WTC11 (cell line): ENCODE results near the gene SSR1.

ENCODE experiments used
- CTCF ChIP-seq: fragments of 200-600 bp; IDR thresholded peaks from 2 replicates; pipeline ENCODE4 v1.8.0; 2022; ENCODE audit warnings: antibody characterized with exemption
- FOXK1 ChIP-seq: sonication (generic); formaldehyde crosslinking; IDR thresholded peaks from 2 replicates; pipeline ENCODE4 v1.8.0; 2022; ENCODE audit warnings: mild to moderate bottlenecking, moderate library complexity, missing genetic modification reagents
- JUN ChIP-seq: sonication (generic); formaldehyde crosslinking; IDR thresholded peaks from 2 replicates; pipeline ENCODE4 v1.8.0; 2023; ENCODE audit warnings: mild to moderate bottlenecking, missing genetic modification reagents
- SMAD3 ChIP-seq: sonication (generic); formaldehyde crosslinking; IDR thresholded peaks from 2 replicates; pipeline ENCODE4 v1.8.0; 2022; ENCODE audit warnings: missing genetic modification reagents, mild to moderate bottlenecking, borderline replicate concordance
- TF ChIP-seq, protein P1 (sequence below): sonication (generic); formaldehyde crosslinking; IDR thresholded peaks from 2 replicates; pipeline ENCODE4 v1.8.0; 2022; ENCODE audit warnings: mild to moderate bottlenecking, missing genetic modification reagents

DNA sequence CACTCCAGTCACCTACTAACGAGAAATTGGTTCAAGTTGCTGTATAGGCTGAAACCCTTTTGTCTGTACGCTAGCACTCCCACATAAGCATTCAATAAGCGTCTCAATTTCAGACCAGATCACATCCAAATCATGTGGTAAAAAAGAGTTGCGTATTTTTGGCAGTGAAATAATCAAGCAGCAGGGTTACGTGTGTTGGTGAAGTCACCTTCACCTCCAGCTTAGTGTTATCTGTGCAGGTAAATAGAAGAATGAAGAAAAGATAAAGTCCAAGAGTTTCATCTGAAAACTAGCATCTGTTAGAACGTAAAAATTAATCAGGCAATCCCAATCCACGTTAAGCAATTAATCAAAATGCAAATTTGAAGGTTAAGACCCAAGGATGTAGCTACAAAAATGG is 11.3 kb downstream of the SSR1 start:
- TF ChIP-seq JUN (CRISPR knock-in tag) (no peak), CTCF (no peak), SMAD3 (no peak), FOXK1 (no peak)
- TF ChIP-seq, protein P1, sequence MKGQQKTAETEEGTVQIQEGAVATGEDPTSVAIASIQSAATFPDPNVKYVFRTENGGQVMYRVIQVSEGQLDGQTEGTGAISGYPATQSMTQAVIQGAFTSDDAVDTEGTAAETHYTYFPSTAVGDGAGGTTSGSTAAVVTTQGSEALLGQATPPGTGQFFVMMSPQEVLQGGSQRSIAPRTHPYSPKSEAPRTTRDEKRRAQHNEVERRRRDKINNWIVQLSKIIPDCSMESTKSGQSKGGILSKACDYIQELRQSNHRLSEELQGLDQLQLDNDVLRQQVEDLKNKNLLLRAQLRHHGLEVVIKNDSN (CRISPR knock-in tag): no peak
